Right cardiac atrium (tissue), 5 donors: ENCODE measurements around the gene CBLN1. TPM values are rescaled to one million over a fixed set of nuclear protein-coding genes. Genes with fewer than 3 reads are reported as not detected.

Source experiments
- ATAC-seq, 2 donors: fragments of 200-7000 bp; cut with Tn5 transposase; one replicate each; pipeline versions ENCODE4 v1.8.0 to v1.9.1; 2020; ENCODE audit warnings: moderate library complexity in 2 of 2, mild to moderate bottlenecking in 1 of 2
- DNase-seq, 3 donors: peaks; one replicate each; pipeline ENCODE4 v3.0.0-alpha.2; 2020
- H3K27ac ChIP-seq: one replicate; pipeline ENCODE4 v1.5.1; 2013; ENCODE audit warnings: mild to moderate bottlenecking, low read length, control low read depth, moderate library complexity
- H3K27me3 ChIP-seq: one replicate; pipeline ENCODE4 v1.6.1; 2013; ENCODE audit not compliant: control insufficient read depth, insufficient read depth
- H3K4me1 ChIP-seq: one replicate; pipeline ENCODE4 v1.6.1; 2013; ENCODE audit warnings: low read length; ENCODE audit not compliant: control insufficient read depth, insufficient read depth
- H3K4me3 ChIP-seq: one replicate; pipeline ENCODE4 v1.5.1; 2013; ENCODE audit warnings: low read length, control low read depth
- H3K9me3 ChIP-seq: one replicate; pipeline ENCODE4 v1.6.1; 2013; ENCODE audit warnings: low read length; ENCODE audit not compliant: control insufficient read depth
- WGBS: extraction: QIAGEN DNeasy Blood & Tissue Kit; methylation state at CpG from one replicate; pipeline ENCODE4 v1.1.7; 2013; 5-methylcytosine and 5-hydroxymethylcytosine counted together
- intact Hi-C, 4 donors: fragments of 100-400 bp; cut with DNase I; formaldehyde crosslinking; loops; one replicate each; pipeline versions ENCODE4 v1.11.0 to v1.14.0; 2022 to 2023
- polyA plus RNA-seq: library from polyadenylated mRNA; stranded (reverse); fragments of 200-250 nt; gene quantifications from one replicate; pipeline ENCODE4 v1.2.3, GENCODE V29; 2013
- total RNA-seq, 4 donors: library from RNA; stranded (reverse); fragmentation: NEBNext Ultra II Directional; extraction: Animal tissue kit (Norgen Biotek cat#: 25700); gene quantifications; one replicate each; pipeline ENCODE4 v1.2.1, GENCODE V29; 2021
- donor health status: healthy with polysubstance abuse.
- donor health status: DM: no; HTN: yes; CAD: no.
- donor health status: DM: no; HTN: no; CAD: no.
- donor health status: DM: no; HTN: yes; CAD: no; lungs with severe emphysema.
- donor health status: DM: yes; HTN: yes; CAD: no.

Gene CBLN1
- total and polyA plus RNA-seq, 5 donors: 0.88 to 5.0 (median 1.2) TPM

- H3K4me3 ChIP-seq: no peak overlapping the region
- intact Hi-C loops: no loop called here
- H3K27me3 ChIP-seq: no peaks in the 10 kb centered on the region
- H3K4me1 ChIP-seq: peaks cover 2% of the 10 kb centered on the region
- 6% methylated on average over 18 of the region's 18 CpGs for WGBS
- no peaks in the 10 kb centered on the region for H3K9me3 ChIP-seq
- no peak for ATAC-seq
- no peak overlapping the region for H3K27ac ChIP-seq
- DNase-seq: no peak
Measured at GRCh38 chr16:49277386-49277742, 4.3 kb downstream of the CBLN1 start.

GRCh38 chr16:49276646-49277385 lies 4.8 kb downstream of the CBLN1 start:
- Histone ChIP-seq H3K27ac (no peak overlapping the region), H3K4me3 (no peak overlapping the region), H3K9me3 (no peaks in the 10 kb centered on the region), H3K4me1 (no peaks in the 10 kb centered on the region), H3K27me3 (no peaks in the 10 kb centered on the region)
- DNase-seq (no peak), ATAC-seq (no peak)
- 11% methylated on average over 19 of the region's 19 CpGs for WGBS
- intact Hi-C loops: no loop called here

GRCh38 chr16:49275870-49276269 lies 5.8 kb downstream of the CBLN1 start:
- WGBS: 26% methylated on average over 5 of the region's 5 CpGs
- intact Hi-C loops: no loop called here
- no peaks in the 10 kb centered on the region for H3K27me3 ChIP-seq

GRCh38 chr16:49275050-49275730 lies 6.4 kb downstream of the CBLN1 start:
- no peaks in the 10 kb centered on the region for H3K9me3 ChIP-seq
- 1% methylated on average over 34 of the region's 34 CpGs for WGBS
- no peak for DNase-seq
- intact Hi-C loops: no loop called here
- H3K4me1 ChIP-seq: no peaks in the 10 kb centered on the region
- ATAC-seq: no peak
- H3K4me3 ChIP-seq: no peak overlapping the region
- no peaks in the 10 kb centered on the region for H3K27me3 ChIP-seq
- no peak overlapping the region for H3K27ac ChIP-seq

More at GRCh38 chr16:49275870-49276269, 5.8 kb downstream of the CBLN1 start:
- DNase-seq: no peak
- H3K9me3 ChIP-seq: no peaks in the 10 kb centered on the region
- no peaks in the 10 kb centered on the region for H3K4me1 ChIP-seq
- no peak for ATAC-seq
- H3K4me3 ChIP-seq: no peak overlapping the region
- H3K27ac ChIP-seq: no peak overlapping the region

GRCh38 chr16:49274591-49274990 lies 7.0 kb downstream of the CBLN1 start:
- Histone ChIP-seq H3K27me3 (no peaks in the 10 kb centered on the region), H3K27ac (no peak overlapping the region), H3K9me3 (no peaks in the 10 kb centered on the region), H3K4me3 (no peak overlapping the region), H3K4me1 (no peaks in the 10 kb centered on the region)
- ATAC-seq: no peak
- intact Hi-C loops: no loop called here
- WGBS: 4% methylated on average over 11 of the region's 11 CpGs
- DNase-seq: no peak

GRCh38 chr16:49273771-49274170 lies 7.9 kb downstream of the CBLN1 start:
- Histone ChIP-seq H3K9me3 (no peaks in the 10 kb centered on the region), H3K4me1 (no peaks in the 10 kb centered on the region), H3K27me3 (no peaks in the 10 kb centered on the region), H3K4me3 (no peak overlapping the region), H3K27ac (no peak overlapping the region)
- intact Hi-C loops: no loop called here
- ATAC-seq (no peak), DNase-seq (no peak)
- 23% methylated on average over 3 of the region's 3 CpGs for WGBS

- intact Hi-C loops: no loop called here
- ATAC-seq: no peak
- Histone ChIP-seq H3K9me3 (no peaks in the 10 kb centered on the region), H3K4me1 (no peaks in the 10 kb centered on the region), H3K27me3 (no peaks in the 10 kb centered on the region), H3K4me3 (no peak overlapping the region), H3K27ac (no peak overlapping the region)
- no peak for DNase-seq
- WGBS: 58% methylated on average over 3 of the region's 3 CpGs
Measured at GRCh38 chr16:49271363-49271762, 10.3 kb downstream of the CBLN1 start.

- ATAC-seq (no peak), DNase-seq (no peak)
- Histone ChIP-seq H3K27me3 (no peaks in the 10 kb centered on the region), H3K4me1 (no peaks in the 10 kb centered on the region), H3K4me3 (no peak overlapping the region), H3K9me3 (no peaks in the 10 kb centered on the region), H3K27ac (no peak overlapping the region)
- intact Hi-C loops: no loop called here
- WGBS: 60% methylated on average over 3 of the region's 3 CpGs
Measured at GRCh38 chr16:49269201-49269600, 12.4 kb downstream of the CBLN1 start.

- no peaks in the 10 kb centered on the region for H3K9me3 ChIP-seq
- no peaks in the 10 kb centered on the region for H3K27me3 ChIP-seq
- no peak overlapping the region for H3K4me3 ChIP-seq
- no peaks in the 10 kb centered on the region for H3K4me1 ChIP-seq
- H3K27ac ChIP-seq: no peak overlapping the region
- intact Hi-C loops: no loop called here
- DNase-seq (no peak), ATAC-seq (no peak)
- WGBS: 48% methylated on average over 1 of the region's 1 CpG
Measured at GRCh38 chr16:49268667-49269066, 13.0 kb downstream of the CBLN1 start.

GRCh38 chr16:49262501-49262900 lies 19.1 kb downstream of the CBLN1 start:
- Histone ChIP-seq H3K27me3 (no peaks in the 10 kb centered on the region), H3K9me3 (no peaks in the 10 kb centered on the region), H3K27ac (no peak overlapping the region), H3K4me1 (no peaks in the 10 kb centered on the region), H3K4me3 (no peak overlapping the region)
- no peak for DNase-seq
- intact Hi-C loops: no loop called here
- no peak for ATAC-seq
- 73% methylated on average over 5 of the region's 5 CpGs for WGBS

GRCh38 chr16:49261930-49262329 lies 19.7 kb downstream of the CBLN1 start:
- H3K9me3 ChIP-seq: no peaks in the 10 kb centered on the region
- DNase-seq (no peak), ATAC-seq (no peak)
- intact Hi-C loops: no loop called here
- H3K4me1 ChIP-seq: no peaks in the 10 kb centered on the region
- H3K27ac ChIP-seq: no peak overlapping the region
- H3K27me3 ChIP-seq: no peaks in the 10 kb centered on the region
- H3K4me3 ChIP-seq: no peak overlapping the region
